Stimulated activated naive CD8-positive, alpha-beta T cell treated with anti-CD3 and anti-CD28 coated beads, Interleukin-15, Interleukin-2, amounts not matched to agents 100 ng/mL and 50 ng/mL, for 24 hours (primary cell): ENCODE data around the gene ARHGEF38.

Experiments used
- H3K27ac Mint-ChIP-seq: one replicate; pipeline ENCODE4 v1.8.0; 2021; ENCODE audit warnings: mild to moderate bottlenecking, mixed read lengths
- H3K27me3 Mint-ChIP-seq: one replicate; pipeline ENCODE4 v1.8.0; 2021; ENCODE audit warnings: mixed read lengths
- H3K36me3 Mint-ChIP-seq: one replicate; pipeline ENCODE4 v1.8.0; 2021; ENCODE audit warnings: low read depth, mixed read lengths
- H3K4me1 Mint-ChIP-seq: one replicate; pipeline ENCODE4 v1.8.0; 2021; ENCODE audit warnings: low read depth, mixed read lengths
- H3K4me3 Mint-ChIP-seq: one replicate; pipeline ENCODE4 v1.8.0; 2021; ENCODE audit warnings: mild to moderate bottlenecking, mixed read lengths
- H3K9me3 Mint-ChIP-seq: one replicate; pipeline ENCODE4 v1.8.0; 2021; ENCODE audit warnings: mixed read lengths

ARHGEF38 gene

DNA sequence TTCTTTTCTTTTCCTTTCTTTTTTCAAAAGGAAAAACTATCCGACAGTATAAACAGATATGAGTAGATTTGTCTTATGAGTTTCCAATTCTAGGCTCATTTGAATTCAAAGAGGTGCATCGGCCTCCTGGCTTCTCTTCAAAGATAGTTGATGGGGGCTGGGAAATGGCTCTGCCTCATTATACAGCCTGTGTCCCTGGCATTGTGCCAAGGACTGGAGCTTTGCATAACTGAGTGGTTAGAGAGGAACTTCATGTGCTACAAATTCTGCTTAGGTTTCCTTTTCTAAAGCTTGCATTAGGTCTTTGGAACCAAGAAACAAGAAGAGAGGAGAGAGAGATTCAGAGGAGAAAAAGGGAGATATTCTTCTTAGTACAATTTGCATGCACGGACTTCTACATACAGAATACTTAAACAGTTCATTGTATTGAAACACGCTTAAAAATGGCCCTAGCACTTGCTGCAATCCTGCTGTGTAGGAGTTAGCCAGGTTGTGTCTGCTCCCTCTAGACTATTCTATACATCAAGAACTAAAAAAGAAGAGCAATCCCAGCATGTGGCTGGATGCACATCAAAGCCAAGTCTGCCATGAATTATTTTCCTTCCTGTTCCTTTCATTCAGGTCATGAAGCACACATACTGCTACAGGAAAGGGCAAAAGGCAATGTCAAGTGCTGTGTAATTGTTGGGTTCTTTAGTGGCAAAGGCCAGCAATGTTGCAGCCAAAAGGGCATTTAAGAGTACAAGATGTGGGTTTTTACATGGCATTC is 85.2 kb downstream of the ARHGEF38 start:
- Mint-ChIP-seq H3K27me3 (peaks cover 10% of the 10 kb centered on the region), H3K9me3 (no peaks in the 10 kb centered on the region), H3K4me3 (no peak overlapping the region), H3K27ac (no peak overlapping the region), H3K36me3 (no peaks in the 10 kb centered on the region), H3K4me1 (peaks cover 5% of the 10 kb centered on the region)

DNA sequence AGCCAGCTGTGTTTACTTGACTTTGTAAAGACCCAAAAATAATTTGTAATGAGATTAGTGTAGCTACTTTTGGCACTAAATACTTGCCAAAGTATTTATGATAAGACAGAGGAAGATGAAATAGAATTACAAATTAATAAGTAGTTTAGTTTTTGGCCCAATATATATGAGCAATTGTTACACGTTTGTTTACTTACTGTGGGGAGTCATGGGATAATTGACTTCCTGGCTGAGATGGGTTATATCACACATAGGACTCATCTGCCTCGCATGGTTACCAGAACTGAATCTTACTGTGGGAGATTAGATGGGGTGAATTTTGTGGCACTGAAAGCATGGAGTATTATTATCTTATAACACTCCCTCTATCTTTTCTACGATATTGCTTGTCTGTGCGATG is 89.4 kb downstream of the ARHGEF38 start:
- Mint-ChIP-seq H3K36me3 (no peaks in the 10 kb centered on the region), H3K4me1 (peaks cover 5% of the 10 kb centered on the region), H3K27me3 (peaks cover 14% of the 10 kb centered on the region), H3K9me3 (no peaks in the 10 kb centered on the region), H3K4me3 (no peak overlapping the region), H3K27ac (no peak overlapping the region)

GRCh38 chr4:105644257-105644656 is 91.8 kb downstream of the ARHGEF38 start:
- no peaks in the 10 kb centered on the region for H3K36me3 Mint-ChIP-seq
- H3K27me3 Mint-ChIP-seq, result peaks cover 22% of the 10 kb centered on the region
- H3K4me3 Mint-ChIP-seq, result no peak overlapping the region
- no peaks in the 10 kb centered on the region for H3K9me3 Mint-ChIP-seq
- no peak overlapping the region for H3K27ac Mint-ChIP-seq
- no peaks in the 10 kb centered on the region for H3K4me1 Mint-ChIP-seq

- H3K27ac Mint-ChIP-seq, result no peak overlapping the region
- no peaks in the 10 kb centered on the region for H3K36me3 Mint-ChIP-seq
Observed at GRCh38 chr4:105645440-105645839, 93.0 kb downstream of the ARHGEF38 start.

DNA sequence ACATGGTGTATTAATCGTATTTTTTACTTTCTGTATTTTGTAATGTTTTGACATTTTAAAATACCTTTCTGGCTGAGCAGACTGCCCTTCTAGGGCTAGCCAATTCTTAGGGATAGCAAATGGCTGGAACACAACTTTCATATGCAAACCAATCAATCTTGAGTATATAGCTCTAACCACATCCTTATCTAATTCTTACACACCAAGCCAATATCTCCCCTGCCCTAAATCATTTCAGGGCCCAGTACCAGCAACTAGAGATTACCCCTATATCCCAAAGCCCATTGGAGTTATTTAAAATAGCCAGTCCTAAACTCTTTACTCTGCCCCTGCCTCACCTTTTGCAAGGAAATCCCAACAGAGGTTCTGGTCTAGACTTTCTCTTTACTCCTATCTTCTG is 97.8 kb downstream of the ARHGEF38 start:
- H3K27me3 Mint-ChIP-seq, result peaks cover 24% of the 10 kb centered on the region

More at GRCh38 chr4:105645440-105645839, 93.0 kb downstream of the ARHGEF38 start:
- no peaks in the 10 kb centered on the region for H3K9me3 Mint-ChIP-seq
- no peaks in the 10 kb centered on the region for H3K4me1 Mint-ChIP-seq
- H3K27me3 Mint-ChIP-seq, result peaks cover 16% of the 10 kb centered on the region
- no peak overlapping the region for H3K4me3 Mint-ChIP-seq

GRCh38 chr4:105651884-105652283 is 99.5 kb downstream of the ARHGEF38 start:
- no peaks in the 10 kb centered on the region for H3K36me3 Mint-ChIP-seq
- H3K27me3 Mint-ChIP-seq, result peaks cover 24% of the 10 kb centered on the region
- no peak overlapping the region for H3K4me3 Mint-ChIP-seq
- no peaks in the 10 kb centered on the region for H3K4me1 Mint-ChIP-seq
- H3K27ac Mint-ChIP-seq, result no peak overlapping the region
- H3K9me3 Mint-ChIP-seq, result no peaks in the 10 kb centered on the region

More for the DNA sequence above, 97.8 kb downstream of the ARHGEF38 start:
- Mint-ChIP-seq H3K9me3 (no peaks in the 10 kb centered on the region), H3K4me3 (no peak overlapping the region), H3K27ac (no peak overlapping the region), H3K4me1 (no peaks in the 10 kb centered on the region), H3K36me3 (no peaks in the 10 kb centered on the region)

DNA sequence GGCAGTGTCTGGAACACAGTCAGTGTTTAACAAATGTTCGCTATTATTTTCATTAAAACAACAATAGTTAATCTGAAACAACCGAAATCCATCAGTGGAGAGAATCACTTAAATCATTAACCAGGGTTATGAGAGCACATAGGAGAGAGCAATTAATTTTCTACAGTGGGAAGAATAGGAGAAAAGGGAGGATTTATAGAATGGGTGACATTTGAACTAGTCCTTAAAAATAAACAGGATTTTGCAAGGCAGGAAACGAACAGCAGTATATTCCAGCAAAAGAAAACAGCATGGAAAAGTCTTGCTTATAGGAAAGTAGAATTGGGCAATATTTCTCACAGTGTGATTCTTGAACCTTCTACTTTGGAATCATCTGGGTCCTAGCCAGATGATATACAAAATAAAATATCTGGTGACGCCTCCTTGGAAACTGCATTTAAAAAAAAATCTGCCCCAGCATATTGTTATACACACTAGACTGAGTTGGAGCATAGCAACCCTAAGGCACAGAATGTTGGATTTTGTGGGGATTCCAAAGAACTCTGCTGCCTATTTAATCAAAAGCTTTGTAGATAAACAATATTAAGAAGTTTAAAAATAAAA is 100.0 kb downstream of the ARHGEF38 start:
- no peaks in the 10 kb centered on the region for H3K36me3 Mint-ChIP-seq

GRCh38 chr4:105657117-105657765 is 104.8 kb downstream of the ARHGEF38 start:
- no peaks in the 10 kb centered on the region for H3K4me1 Mint-ChIP-seq
- no peaks in the 10 kb centered on the region for H3K36me3 Mint-ChIP-seq
- no peak overlapping the region for H3K4me3 Mint-ChIP-seq
- no peak overlapping the region for H3K27ac Mint-ChIP-seq
- H3K27me3 Mint-ChIP-seq, result peaks cover 8% of the 10 kb centered on the region
- no peaks in the 10 kb centered on the region for H3K9me3 Mint-ChIP-seq

More for the DNA sequence above, 100.0 kb downstream of the ARHGEF38 start:
- H3K4me3 Mint-ChIP-seq, result no peak overlapping the region
- H3K27me3 Mint-ChIP-seq, result peaks cover 21% of the 10 kb centered on the region
- no peak overlapping the region for H3K27ac Mint-ChIP-seq
- no peaks in the 10 kb centered on the region for H3K9me3 Mint-ChIP-seq
- no peaks in the 10 kb centered on the region for H3K4me1 Mint-ChIP-seq

GRCh38 chr4:105659190-105659589 is 106.8 kb downstream of the ARHGEF38 start:
- peaks cover 9% of the 10 kb centered on the region for H3K27me3 Mint-ChIP-seq
- H3K36me3 Mint-ChIP-seq, result no peaks in the 10 kb centered on the region
- H3K4me3 Mint-ChIP-seq, result no peak overlapping the region
- H3K4me1 Mint-ChIP-seq, result no peaks in the 10 kb centered on the region
- H3K27ac Mint-ChIP-seq, result no peak overlapping the region
- H3K9me3 Mint-ChIP-seq, result no peaks in the 10 kb centered on the region

DNA sequence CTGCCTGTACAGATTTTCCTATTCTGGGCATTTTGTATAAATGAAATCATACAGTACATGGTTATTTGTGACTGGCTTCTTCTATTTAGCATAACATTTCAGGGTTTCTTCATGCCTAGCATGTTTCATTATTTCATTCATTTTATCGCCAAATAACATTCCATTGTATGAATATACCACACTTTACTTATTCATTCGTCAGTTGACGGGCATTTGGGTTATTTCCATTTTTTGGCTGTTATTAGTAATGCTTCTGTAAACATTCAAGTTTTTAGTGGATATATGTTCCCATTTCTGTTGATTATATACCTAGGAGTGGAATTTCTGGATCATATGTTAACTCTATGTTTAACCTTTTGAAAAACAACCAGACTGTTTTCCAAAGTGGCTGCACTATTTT is 108.6 kb downstream of the ARHGEF38 start:
- Mint-ChIP-seq H3K4me3 (no peak overlapping the region), H3K4me1 (no peaks in the 10 kb centered on the region), H3K27ac (no peak overlapping the region)

GRCh38 chr4:105662935-105663675 is 110.7 kb downstream of the ARHGEF38 start:
- Mint-ChIP-seq H3K27ac (no peak overlapping the region), H3K4me3 (no peak overlapping the region), H3K9me3 (no peaks in the 10 kb centered on the region), H3K4me1 (no peaks in the 10 kb centered on the region), H3K27me3 (peaks cover 12% of the 10 kb centered on the region), H3K36me3 (no peaks in the 10 kb centered on the region)

More for the DNA sequence above, 108.6 kb downstream of the ARHGEF38 start:
- H3K27me3 Mint-ChIP-seq, result peaks cover 12% of the 10 kb centered on the region
- no peaks in the 10 kb centered on the region for H3K36me3 Mint-ChIP-seq
- no peaks in the 10 kb centered on the region for H3K9me3 Mint-ChIP-seq

DNA sequence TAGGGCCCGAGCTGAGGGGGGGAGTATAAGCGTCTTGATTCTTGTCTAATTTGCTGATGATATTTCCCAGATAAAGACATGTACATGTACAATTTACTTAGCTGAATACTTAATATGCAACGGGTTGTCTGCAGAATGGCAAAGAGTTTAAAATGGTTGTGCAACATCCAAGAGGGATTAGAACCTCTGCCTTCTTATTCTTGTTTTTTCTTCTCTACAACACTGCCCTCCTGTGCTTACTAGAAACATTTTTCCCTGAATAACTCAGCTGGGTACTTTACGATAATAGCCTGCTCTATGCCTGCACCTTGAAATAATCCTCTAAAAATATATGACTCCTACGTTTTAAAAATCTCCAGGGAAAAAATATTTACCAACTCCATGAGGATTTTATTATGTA is 114.3 kb downstream of the ARHGEF38 start:
- H3K27me3 Mint-ChIP-seq, result peaks cover 17% of the 10 kb centered on the region
- no peak overlapping the region for H3K4me3 Mint-ChIP-seq
- H3K4me1 Mint-ChIP-seq, result no peaks in the 10 kb centered on the region
- no peaks in the 10 kb centered on the region for H3K9me3 Mint-ChIP-seq
- no peaks in the 10 kb centered on the region for H3K36me3 Mint-ChIP-seq
- H3K27ac Mint-ChIP-seq, result no peak overlapping the region

GRCh38 chr4:105670684-105671083 is 118.3 kb downstream of the ARHGEF38 start:
- H3K36me3 Mint-ChIP-seq, result no peaks in the 10 kb centered on the region
- peaks cover 11% of the 10 kb centered on the region for H3K27me3 Mint-ChIP-seq
- H3K27ac Mint-ChIP-seq, result no peak overlapping the region
- no peak overlapping the region for H3K4me3 Mint-ChIP-seq
- H3K4me1 Mint-ChIP-seq, result no peaks in the 10 kb centered on the region
- H3K9me3 Mint-ChIP-seq, result no peaks in the 10 kb centered on the region

GRCh38 chr4:105671301-105671700 is 118.9 kb downstream of the ARHGEF38 start:
- H3K27me3 Mint-ChIP-seq, result peaks cover 8% of the 10 kb centered on the region
- H3K9me3 Mint-ChIP-seq, result no peaks in the 10 kb centered on the region
- H3K27ac Mint-ChIP-seq, result no peak overlapping the region
- H3K36me3 Mint-ChIP-seq, result no peaks in the 10 kb centered on the region
- no peaks in the 10 kb centered on the region for H3K4me1 Mint-ChIP-seq
- no peak overlapping the region for H3K4me3 Mint-ChIP-seq

DNA sequence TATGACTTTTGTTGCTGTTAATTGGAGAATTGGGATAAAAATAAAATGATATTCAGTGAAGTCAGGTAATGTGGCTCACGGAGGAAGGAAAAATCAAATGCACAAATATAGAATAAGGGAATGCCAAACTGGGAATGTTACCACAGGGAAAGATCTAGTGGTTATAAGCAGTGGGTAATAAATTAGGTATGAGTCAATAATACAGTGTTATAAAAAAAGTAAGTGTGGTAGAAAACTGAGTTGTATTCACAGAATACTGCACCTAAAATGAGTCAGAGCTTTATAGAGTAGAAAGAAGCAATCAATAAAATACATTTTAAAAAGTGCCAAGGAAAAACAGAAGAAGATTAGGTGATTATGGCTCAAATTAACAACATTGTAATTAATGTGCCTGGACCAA is 121.6 kb downstream of the ARHGEF38 start:
- no peak overlapping the region for H3K27ac Mint-ChIP-seq
- H3K36me3 Mint-ChIP-seq, result no peaks in the 10 kb centered on the region
- H3K4me3 Mint-ChIP-seq, result no peak overlapping the region
- peaks cover 8% of the 10 kb centered on the region for H3K27me3 Mint-ChIP-seq
- H3K4me1 Mint-ChIP-seq, result no peaks in the 10 kb centered on the region
- no peaks in the 10 kb centered on the region for H3K9me3 Mint-ChIP-seq
